Prostate gland (tissue), 2 donors: Measurements from ENCODE around the gene ROBO2.

Experiments used
- POLR2A ChIP-seq: fragments of 450-650 bp; IDR thresholded peaks from one replicate; pipeline ENCODE4 v1.6.1; 2016; ENCODE audit warnings: antibody characterized with exemption, mild to moderate bottlenecking
- TF ChIP-seq, protein P1 (sequence below), 4 experiments: fragments of 200-600 bp in 2 of 4; fragments of 450-650 bp in 2 of 4; sonication (generic) in 2 of 4; IDR thresholded peaks; 1 replicate in 3 of 4; 2 replicates in 1 of 4; pipeline ENCODE4 v1.5.1; 2016 to 2019; ENCODE audit warnings: antibody characterized with exemption in 4 of 4, mild to moderate bottlenecking in 2 of 4, moderate library complexity in 2 of 4

DNA sequence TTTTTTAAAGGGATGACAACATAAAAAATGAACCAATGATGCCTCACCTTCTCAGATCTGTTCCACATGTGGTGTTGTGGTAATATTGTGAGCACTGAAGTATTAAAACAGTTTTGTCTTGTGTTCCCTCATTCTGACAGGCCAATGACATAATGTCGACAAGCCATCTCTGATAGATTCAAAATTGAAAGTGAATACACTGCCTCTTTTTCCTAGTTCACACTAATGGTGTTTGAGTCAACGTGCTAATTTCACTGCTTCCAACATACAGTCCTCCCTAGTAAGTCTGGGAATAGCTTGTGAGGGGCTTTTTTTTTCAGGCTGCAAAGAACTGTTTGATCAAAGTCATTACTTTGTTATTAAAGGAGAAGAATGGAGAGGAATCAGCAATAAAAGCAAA is 82.8 kb downstream of the ROBO2 start:
- TF ChIP-seq, protein P1, sequence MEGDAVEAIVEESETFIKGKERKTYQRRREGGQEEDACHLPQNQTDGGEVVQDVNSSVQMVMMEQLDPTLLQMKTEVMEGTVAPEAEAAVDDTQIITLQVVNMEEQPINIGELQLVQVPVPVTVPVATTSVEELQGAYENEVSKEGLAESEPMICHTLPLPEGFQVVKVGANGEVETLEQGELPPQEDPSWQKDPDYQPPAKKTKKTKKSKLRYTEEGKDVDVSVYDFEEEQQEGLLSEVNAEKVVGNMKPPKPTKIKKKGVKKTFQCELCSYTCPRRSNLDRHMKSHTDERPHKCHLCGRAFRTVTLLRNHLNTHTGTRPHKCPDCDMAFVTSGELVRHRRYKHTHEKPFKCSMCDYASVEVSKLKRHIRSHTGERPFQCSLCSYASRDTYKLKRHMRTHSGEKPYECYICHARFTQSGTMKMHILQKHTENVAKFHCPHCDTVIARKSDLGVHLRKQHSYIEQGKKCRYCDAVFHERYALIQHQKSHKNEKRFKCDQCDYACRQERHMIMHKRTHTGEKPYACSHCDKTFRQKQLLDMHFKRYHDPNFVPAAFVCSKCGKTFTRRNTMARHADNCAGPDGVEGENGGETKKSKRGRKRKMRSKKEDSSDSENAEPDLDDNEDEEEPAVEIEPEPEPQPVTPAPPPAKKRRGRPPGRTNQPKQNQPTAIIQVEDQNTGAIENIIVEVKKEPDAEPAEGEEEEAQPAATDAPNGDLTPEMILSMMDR (IDR thresholded peaks at IDR 0.05), result no peak
- TF ChIP-seq POLR2A, result no peak
